Measurements from ENCODE around the gene ZSCAN30.

ZSCAN30 gene

DNA sequence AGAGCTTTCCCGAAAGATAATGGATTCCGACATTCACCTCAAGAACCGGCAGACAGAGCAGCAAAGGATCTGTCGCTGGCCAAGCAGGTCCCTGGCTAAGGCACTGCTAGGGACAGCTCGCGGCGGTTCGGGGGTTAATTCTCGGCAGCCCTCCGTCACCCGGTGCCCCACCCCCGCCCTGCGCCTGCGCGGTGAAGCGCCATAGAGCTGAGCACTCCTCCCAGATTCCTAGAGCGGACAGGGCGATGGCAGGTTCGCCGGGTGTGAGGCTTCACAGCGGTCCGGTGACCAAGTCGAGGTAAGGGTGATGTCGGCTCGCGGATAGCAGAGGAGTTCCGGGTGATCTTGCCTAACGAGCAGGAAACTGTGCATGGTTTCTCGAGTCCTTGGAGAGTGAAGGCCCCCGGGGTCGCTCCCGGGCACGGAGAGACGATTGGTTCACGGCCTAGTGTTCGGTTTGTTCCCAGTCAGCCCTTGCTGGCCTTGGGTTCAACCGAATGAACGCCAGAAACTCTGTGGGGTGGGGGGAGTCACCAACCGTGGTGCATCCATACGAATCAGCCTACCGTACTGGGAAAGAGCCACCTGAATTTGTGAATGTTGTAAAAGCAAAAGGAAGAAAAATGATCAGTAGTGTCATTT lies at the start of gene ZSCAN30:
ZSCAN30 (minus strand) TSS at position 136 of the 642 bp plus-strand sequence. CDS start 25,877 bp downstream, outside the sequence.
- DNase-seq, result peak; percentile 96

DNA sequence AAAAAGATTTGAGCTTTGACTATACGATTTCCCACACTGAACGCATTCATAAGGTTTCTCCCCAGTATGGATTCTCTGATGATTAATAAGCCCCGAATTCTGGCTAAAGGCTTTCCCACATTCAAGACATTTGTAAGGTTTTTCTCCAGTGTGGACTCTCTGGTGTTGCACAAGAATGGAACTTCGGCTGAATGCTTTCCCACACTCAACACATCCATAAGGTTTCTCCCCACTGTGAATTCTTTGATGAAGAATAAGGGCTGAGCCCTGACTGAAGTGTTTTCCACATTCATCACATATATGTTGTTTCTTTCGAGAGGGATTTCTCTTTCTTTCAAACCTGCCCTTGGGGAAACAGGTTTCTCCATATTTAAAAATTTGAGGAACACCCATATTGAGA lies 47.3 kb upstream of the ZSCAN30 start:
- DNase-seq, result no peak

DNA sequence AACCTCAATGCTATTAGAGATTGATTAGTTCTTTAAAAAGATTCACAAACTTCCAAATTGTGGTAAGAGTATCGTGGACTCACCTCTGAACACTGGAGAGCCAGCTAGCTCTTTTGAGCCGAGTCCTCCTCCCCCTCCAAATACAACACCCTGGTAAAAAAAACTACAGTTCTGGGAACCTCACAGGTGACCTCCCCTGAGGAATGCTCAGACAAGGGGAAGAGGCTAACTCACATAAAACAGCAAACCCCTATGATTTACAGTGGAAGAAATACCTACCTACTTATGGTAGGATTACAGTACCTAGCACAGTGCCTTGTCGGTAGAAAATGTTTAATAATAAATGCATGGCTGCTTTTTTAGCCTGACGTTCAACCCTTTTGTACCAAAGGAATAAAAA lies 45.8 kb upstream of the ZSCAN30 start:
- DNase-seq, result no peak

DNA sequence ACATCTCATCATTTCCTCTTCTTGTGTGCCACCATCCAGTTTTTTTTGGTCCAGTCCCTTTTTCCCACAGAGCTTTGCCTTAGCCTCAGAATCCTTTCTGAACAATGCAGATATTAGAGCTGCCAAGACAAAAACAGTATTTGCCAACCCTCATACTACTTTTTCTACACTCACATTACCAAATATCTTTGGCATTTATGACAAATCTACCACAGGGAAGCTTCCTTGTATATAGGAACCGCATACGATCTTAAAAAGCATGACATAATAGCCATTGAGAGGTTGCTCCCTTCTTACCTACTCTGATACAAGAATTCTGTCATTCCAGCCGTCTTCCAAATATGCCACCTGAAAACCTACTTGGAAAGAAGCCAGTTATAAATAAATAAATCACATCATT lies 44.8 kb upstream of the ZSCAN30 start:
- no peak for DNase-seq

DNA sequence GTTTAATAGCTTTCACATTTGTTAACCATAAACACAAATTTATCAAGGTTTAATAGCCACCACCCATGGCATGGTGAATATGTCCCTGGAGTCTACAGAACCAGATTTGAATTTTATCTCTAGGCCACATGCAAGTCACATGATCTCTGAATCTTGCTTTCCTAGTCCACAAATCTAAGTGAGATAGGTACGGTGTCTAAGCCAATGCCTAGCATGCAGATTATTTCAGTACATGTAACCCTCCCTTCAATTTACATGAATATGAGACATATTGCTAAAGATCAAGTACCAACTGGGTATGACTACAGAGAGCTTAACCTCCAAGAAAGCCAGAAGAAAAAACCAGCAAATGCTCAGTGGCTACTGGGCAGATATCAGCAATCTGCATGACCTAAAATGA lies 44.2 kb upstream of the ZSCAN30 start:
- DNase-seq, result no peak

DNA sequence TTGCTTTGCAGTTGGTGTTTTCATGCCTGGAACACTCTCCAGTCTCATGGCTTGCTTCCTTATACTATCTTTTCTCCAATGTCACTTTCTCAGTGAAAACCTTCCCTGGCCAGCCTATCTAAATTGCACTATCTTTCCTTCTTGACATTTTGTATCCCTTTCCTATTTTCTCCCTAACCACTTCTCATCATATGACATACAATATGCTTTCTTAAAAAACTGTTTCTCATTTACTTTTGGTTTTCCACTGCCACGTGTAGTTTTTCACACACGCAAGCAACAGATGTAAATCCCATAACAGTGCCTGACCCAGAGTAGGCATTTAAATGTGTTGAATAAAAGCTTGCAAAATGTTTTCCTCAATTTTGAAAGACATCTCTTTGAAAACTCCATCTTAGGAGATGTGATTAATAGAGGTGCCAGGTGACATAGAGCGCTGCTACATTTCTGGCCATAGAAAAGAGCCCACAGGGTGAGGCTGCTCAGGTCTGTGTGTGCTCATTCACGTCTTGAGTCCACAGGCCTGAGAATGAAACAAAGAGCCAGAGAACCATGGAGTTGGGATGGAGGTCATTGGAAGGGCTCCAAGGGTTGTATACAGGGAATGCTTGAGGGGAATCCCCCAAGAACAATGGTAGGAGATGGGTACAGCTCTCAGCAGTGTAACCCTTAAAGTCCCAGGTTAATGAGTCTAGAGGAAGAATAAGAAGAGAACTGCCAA lies 41.5 kb upstream of the ZSCAN30 start:
- no peak for DNase-seq

DNA sequence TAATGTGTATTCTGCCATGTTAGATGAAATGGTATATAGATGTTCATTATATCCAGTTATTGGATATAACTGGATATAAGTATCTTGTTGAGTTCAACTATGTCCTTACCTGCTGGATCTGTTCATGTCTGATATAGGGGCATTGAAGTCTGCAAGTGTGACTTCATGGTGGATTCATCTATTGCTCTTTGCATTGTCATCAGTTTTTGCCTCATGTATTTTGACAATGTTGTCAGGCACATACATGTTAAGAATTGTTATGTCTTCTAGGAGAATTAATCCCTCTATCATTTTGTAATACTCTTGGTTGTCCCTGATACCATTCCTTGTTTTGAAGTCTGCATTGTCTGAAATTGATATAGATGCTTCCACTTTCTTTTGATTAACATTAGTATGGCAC lies 38.8 kb upstream of the ZSCAN30 start:
- no peak for DNase-seq

DNA sequence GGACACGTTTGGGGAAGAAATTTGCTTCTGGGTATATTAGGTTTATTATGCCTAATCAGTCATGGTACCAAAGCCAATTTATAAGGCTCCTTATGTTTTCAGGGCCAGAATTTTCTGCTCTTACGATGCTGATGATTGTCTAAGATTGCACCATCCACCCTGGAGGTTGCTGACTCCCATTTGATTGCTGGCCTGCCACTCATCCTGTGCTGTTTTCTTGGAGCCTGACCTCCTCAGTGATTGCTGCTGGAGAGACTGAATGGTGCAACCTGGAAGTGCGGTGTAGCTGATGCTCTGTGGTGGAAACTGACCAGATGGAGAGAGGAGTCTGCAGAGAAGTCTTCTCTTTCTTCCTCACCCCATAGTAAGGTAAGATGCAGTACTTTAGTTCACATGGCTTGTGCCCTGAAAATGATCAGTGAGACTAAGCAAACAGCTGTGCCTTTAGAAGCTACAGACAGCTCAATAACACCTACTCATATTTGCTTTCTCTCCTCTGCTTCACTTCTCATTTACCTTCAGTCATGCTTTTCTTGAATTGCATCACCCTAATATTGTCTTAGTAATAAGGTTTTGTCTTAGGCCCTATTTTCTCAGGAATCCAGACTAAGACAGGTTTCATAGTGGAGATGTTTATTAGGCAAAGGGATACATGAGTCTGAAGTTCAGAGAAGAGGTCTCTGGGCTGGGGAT lies 36.8 kb upstream of the ZSCAN30 start:
- no peak for DNase-seq

DNA sequence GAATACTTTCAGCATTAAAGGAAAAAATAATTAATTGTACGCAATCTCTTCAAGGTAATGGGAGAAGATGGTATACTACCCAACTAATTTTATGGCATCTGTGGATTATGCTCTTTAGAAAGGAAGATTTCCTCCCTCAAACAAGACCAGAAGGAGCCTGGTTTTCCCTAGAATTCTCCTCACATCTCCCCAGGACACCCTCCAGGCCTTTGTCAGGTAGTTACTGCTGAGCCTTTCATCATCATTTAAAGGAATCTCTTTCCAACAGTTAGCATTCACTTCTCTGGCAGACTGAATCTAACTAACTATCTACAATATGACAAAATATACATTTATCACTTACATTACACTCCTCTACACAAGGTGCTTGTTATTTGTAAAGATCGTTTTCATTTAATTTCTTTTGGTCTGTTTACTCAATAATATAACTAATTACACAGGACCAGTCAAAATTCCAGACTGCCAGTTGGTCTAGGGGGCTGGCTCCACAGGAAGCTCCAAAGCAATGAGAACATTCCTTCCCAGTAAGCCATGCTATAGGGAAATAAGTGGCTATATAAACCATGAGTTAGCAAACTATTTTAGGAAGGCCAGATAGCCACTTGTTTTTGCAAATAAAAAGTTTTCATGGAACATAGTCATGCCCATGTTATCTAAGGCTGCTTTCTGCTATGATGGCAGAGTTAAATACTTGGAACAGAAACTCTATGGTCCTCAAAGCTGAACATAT lies 35.1 kb upstream of the ZSCAN30 start:
- DNase-seq, result no peak

DNA sequence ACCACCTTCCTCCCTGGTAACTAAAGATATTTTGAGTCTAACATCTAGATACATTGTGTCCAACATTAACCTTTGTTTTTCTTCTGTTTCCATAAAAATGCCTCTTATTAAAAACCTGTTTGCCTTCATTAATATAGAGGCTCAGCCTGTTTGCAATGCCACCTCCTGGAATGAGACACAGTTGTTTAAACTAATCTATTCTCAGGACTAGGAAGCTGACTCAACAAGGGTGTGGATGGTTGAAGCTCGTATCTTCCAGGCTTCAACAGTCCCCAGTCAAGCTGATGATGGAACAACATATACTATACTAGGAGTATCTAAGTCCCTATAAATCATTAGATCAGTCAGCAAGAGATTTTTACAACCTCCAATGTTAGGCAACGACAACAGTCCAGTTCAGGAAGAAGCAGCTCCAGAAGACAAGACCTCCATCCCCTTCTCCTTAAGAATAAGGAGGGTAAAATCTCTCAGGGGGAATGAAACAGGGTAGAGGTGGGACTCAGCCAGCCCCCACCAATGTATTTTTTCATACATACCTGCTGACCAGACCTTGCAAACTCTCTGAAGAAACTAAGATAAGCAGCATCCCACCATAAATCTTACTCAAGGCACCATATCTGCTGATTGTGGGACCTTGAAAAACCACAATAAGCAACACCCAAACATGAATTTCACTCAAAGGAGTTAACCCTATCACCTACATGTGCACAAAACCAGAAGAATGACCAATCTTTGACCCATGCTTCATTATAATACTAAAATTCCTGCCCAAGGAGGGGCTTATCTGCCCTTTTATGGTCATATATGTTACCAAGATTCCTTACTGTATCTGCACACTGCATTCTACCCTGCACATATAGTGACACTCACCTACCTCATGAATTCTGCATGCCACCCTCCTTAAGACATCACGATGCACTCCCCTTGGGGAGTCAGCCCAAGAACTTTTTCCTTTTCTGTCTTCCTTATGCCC lies 32.7 kb upstream of the ZSCAN30 start:
- DNase-seq, result no peak

DNA sequence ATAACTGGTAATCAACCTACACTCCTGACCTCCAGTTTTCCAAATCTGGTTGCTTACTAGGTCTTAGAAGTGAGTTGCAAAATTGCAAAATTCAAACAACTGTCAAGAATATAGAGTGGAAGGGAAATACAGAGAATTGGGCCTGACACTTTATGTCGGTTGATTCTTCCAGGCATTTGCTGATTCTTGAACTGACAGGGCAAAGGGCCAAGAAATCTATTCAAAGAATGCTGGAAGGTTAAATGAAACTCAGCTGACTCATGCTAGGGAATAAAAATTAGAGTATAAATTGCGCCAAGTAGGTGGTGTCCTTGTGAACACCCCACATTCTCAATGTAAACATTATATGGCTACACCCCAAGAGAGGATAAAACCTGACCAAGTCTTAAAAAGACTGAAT lies 21.5 kb upstream of the ZSCAN30 start:
- DNase-seq, result no peak

DNA sequence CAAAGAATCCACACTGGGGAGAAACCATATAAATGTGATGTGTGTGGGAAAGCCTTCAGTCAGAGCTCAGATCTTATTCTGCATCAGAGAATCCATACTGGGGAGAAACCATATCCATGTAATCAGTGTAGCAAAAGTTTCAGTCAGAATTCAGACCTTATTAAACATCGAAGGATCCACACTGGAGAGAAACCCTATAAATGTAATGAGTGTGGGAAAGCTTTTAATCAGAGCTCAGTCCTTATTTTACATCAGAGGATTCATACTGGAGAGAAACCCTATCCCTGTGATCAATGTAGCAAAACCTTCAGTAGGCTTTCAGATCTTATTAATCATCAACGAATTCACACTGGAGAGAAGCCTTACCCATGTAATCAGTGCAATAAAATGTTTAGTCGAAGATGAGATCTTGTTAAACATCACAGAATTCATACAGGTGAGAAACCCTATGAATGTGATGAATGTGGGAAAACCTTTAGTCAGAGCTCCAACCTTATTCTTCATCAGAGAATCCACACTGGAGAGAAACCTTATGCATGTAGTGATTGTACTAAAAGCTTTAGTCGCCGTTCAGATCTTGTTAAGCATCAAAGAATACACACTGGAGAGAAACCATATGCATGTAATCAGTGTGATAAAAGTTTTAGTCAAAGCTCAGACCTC lies 16.7 kb upstream of the ZSCAN30 start:
- DNase-seq, result no peak

DNA sequence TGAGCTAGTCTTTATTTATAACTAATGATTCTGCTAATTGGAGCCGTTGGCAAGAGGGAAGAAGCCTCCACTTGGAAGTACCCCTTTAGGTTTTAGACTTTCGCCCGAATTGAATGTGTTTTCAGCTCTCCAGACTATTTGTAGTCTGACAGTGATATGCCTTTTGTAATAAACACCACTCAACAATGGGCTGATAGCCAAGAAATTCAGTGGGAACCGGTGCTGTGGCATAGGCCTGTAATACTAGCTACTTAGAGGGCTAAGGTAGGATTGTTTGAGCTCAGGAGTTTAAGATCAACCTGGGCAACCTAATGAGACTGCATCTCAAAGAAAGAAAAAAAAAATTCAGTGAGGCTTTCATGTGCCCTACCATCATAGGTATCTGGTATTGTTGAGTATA lies 13.6 kb upstream of the ZSCAN30 start:
- no peak for DNase-seq

DNA sequence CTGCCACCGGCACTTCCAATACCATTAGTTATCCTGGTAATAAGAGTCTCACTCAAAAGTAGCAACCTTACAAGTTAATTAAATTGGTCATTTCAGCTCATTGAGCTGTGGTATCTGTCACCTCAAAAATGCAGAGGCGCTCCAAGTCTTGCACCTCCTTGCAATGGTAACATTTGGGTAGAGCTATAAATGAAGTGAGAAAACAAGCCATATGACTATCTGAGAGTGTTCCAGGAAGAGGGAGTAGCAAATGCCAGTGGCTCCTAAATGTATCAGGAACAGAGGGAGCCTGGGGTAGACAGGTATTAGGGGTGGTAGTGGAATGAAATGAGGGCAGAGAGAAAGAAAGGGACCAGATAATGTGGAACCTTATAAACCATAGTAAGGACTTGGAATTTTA lies 6.0 kb upstream of the ZSCAN30 start:
- no peak for DNase-seq

DNA sequence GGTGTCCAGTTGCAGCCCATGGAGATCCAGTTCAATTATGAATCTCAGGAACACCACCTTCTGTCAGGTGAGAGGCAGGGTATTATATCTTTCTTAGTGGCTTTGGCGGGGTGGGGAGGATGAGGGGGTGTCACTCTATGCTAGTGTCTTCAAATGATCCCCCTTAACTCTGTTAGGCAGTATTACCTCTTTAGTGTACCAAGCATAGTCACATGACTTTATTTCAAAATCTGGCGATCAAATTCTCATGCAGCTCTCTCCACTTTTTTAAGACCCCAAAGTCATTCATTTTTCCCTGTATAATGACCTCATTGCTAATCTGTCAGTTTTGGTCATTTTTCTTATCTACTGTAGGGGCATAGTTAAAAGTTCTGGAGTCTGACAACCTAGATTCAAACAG lies 1.1 kb upstream of the ZSCAN30 start:
- no peak for DNase-seq

DNA sequence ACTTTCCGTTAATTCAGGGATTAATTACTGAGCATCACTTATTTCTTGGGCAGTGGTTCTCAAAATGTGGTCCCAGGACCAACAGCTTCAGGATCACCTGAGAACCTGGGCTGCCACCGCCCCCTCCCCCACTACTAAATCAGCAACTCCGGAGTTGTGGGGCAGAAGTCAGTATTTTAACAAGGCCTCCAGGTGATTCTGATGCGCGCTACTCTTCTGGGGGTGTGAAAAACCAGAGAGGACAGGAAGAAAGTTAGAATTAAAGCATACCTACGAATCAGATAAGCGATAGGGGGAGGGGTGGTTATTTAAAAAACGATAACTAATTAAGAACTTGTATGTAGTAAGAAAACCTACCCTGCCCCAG lies 319 bp downstream of the ZSCAN30 start:
- DNase-seq, result no peak

DNA sequence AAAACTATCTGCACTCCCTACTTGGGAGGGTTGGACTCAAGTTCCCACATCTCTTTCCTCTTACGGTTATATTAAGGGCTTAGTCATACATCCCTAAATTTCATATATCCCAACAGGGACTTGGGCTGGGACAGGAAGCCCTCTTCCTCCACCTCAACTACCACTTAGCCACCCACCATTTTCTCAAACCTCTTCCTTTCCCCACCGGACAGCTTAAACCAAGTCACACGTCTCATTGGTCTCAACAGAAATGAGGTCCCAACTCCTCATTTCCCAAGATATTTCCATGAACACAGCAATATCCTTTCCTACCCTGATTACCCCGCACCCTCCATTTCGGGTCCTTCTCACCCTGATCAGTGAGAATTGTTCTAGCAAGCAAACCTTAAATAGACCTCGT lies 736 bp downstream of the ZSCAN30 start:
- peak; percentile 44 for DNase-seq

DNA sequence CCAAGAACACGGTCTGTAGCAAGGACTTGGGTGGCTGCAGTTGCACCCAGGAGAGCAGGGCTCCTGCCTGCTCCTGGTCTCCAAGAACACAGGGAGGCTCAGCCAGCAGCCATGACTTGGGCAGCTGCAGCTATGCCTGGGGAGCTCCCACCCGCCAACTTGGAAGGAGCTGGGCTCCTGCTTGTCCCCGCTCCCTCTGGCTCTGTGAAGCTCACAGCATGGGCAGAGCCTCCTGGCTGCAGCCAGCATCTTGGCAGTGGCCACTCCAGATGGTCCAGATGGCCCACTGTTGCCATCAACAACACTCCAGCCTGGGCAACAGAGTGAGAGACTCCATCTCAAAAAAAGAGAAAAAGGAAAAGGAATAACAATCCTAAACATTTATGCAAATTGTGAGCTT lies 5.2 kb downstream of the ZSCAN30 start:
- DNase-seq, result no peak

DNA sequence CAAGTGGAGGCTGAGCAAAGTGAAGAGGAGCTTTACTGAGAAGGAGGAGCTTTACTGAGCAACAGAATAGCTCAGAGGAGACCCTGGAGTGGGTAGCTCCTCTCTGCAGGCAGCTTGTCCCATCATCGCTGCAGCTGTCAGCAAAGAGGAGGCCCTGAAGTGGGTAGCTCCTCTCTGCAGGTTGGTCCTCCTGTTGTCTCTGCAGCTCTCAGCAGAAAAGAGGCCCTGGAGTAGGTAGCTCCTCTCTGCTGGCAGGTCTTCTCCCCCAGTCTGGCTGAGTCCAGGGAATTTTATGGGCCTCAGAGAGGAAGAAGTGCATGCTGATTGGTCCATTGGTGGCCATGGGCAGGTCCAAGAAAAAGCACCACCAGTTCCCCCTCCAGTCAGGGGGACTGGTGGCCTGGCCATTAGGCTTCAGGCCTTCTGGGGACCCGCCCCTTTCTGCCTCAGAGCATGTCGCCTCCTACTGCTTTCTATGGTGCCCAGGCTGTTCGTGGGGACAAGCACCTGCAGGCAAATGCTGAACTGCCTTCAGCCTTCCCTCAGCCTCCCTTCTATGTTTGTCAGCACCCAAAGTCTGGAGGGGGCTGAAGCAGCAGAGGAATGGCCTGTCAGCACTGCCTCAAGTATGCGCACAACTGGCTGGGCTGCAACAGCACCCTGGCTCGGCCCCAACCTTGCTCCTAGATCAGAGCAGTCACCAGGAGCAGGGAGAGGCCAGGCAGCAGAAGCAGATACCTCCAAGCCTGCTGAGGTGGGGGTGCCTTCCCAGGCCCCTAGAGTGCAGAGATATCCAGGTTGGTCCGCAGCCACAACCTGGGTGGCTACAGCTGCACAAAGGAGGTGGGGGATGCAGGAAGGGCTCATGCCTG lies 5.9 kb downstream of the ZSCAN30 start:
- DNase-seq, result no peak

DNA sequence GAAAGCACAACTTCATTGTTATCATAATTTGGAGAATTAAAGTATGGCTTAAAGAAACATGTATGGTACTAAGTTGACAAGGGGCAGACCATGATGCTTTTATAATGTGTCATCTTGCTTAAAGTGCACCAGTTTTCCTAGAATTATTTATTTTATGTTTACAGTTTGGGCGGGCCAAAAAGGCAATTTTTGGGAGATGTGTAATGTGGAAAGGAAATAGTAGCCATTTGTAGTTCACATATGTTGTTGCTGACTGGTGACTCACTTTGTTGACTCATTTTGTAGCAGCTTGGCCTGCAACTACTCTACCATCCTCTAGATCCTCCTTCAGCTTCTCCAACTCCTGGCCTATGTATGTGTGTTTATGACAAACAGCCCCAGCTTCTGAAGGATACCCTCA lies 7.7 kb downstream of the ZSCAN30 start:
- no peak for DNase-seq

DNA sequence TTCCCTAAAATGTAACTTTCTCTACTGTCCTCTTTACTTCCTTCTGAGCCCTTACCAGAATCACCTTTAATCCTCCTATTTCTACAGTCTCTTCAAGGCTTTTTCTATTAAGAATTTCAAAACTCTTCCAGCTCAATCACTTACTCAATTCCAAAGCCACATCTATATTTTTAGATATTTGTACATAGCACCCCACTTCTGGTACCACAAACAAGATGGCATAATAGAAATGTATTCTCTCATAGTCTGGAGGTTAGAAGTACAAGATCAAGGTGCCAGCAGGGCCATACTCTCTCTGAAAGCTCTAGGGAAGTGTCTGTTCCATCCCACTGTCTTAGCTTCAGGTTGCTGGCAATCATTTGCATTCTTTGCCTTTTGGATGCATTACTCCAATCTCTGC lies 11.1 kb downstream of the ZSCAN30 start:
- DNase-seq, result no peak

All from midbrain (tissue), 1 donor.